GM06990 (cell line): Measurements from ENCODE around the gene GPC6.

Source experiments
- DNase-seq: peaks from one replicate; pipeline ENCODE4 v3.0.0-alpha.2; 2011; ENCODE audit not compliant: insufficient read length; ENCODE audit errors: extremely low read depth
- H3K27me3 ChIP-seq: replicated peaks from 2 replicates; pipeline ENCODE4 v1.6.0; 2011; ENCODE audit warnings: low read length; ENCODE audit not compliant: control insufficient read depth, insufficient read depth
- H3K36me3 ChIP-seq: 2 replicates; pipeline ENCODE4 v1.5.1; 2011; ENCODE audit warnings: low read length; ENCODE audit not compliant: control insufficient read depth, insufficient read depth
- H3K4me3 ChIP-seq: replicated peaks from 2 replicates; pipeline ENCODE4 v1.5.1; 2011; ENCODE audit warnings: low read depth, mild to moderate bottlenecking, control low read depth, low read length
- TF ChIP-seq, protein P1 (sequence below): IDR thresholded peaks from 2 replicates; pipeline ENCODE4 v1.5.1; 2011; ENCODE audit warnings: low read length, control low read depth, mild to moderate bottlenecking, inconsistent platforms; ENCODE audit not compliant: insufficient read depth, poor library complexity, severe bottlenecking

Gene GPC6

DNA sequence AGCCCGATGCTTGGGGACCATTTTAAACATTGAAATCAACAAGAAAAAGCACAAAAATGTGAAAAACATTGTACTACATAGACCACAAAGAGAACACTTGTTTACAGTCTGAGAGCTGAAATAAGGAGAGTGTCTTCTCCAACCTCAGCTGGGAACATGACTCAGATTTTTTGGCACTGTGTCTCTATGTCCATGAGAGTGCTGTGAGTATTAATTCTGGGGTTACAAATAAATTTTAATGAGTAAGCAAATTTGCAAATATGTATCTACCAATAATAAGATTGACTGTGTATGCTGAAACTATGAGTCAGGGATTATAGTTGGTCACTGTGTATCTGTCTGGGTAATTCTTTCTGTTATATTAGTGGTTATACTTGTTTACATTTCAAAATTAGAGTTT lies 1078.9 kb downstream of the GPC6 start:
- DNase-seq = no peak

GRCh38 chr13:94305934-94306333 lies 1079.3 kb downstream of the GPC6 start:
- TF ChIP-seq, protein P1, sequence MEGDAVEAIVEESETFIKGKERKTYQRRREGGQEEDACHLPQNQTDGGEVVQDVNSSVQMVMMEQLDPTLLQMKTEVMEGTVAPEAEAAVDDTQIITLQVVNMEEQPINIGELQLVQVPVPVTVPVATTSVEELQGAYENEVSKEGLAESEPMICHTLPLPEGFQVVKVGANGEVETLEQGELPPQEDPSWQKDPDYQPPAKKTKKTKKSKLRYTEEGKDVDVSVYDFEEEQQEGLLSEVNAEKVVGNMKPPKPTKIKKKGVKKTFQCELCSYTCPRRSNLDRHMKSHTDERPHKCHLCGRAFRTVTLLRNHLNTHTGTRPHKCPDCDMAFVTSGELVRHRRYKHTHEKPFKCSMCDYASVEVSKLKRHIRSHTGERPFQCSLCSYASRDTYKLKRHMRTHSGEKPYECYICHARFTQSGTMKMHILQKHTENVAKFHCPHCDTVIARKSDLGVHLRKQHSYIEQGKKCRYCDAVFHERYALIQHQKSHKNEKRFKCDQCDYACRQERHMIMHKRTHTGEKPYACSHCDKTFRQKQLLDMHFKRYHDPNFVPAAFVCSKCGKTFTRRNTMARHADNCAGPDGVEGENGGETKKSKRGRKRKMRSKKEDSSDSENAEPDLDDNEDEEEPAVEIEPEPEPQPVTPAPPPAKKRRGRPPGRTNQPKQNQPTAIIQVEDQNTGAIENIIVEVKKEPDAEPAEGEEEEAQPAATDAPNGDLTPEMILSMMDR = no peak
- Histone ChIP-seq H3K36me3 (no peaks in the 10 kb centered on the region), H3K4me3 (no peak overlapping the region), H3K27me3 (no peaks in the 10 kb centered on the region)
- DNase-seq = no peak

More for the DNA sequence above, 1078.9 kb downstream of the GPC6 start:
- TF ChIP-seq, protein P1 = no peak
- no peaks in the 10 kb centered on the region for H3K36me3 ChIP-seq
- no peaks in the 10 kb centered on the region for H3K27me3 ChIP-seq
- H3K4me3 ChIP-seq = no peak overlapping the region

DNA sequence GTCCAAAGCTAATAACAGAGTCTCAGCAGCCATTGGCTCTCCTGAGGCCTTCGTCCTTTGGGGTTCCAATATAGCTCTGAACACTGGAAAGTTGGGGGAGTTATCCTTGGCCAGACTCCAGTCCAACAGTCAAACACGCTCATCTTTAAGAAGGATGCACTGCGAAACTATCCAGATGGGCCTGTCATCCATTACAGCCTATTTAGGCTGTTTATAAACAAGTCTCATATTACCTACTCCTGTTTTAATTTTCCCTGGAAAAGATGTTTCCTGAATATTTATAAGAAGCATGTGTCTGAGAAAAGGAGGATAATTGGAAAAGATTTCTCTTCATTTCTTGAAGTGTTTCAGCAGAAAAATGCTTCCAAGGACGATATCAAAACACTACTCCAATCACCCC lies 1082.2 kb downstream of the GPC6 start:
- Histone ChIP-seq H3K27me3 (no peaks in the 10 kb centered on the region), H3K36me3 (no peaks in the 10 kb centered on the region), H3K4me3 (no peak overlapping the region)
- TF ChIP-seq, protein P1 = no peak
- DNase-seq = no peak

DNA sequence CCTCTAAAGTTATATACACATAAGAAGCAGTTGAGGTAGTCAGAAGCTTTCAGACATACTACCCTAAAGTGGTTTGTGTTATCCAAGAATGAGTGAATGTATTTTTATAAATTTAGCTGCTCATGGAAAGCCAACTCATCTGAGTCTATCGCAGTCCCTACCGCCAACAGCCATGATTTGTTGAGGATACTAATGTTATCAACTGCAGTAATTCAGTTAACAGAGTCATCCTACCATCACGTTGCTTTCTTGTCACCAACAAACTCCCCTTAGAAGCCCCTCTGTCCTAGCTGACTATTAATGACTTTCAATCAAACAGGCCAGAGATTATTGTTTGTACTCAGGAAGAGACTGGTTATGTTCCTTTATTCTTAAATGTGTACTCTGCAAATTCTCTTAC lies 1083.0 kb downstream of the GPC6 start:
- Histone ChIP-seq H3K4me3 (no peak overlapping the region), H3K27me3 (no peaks in the 10 kb centered on the region), H3K36me3 (no peaks in the 10 kb centered on the region)
- no peak for DNase-seq
- TF ChIP-seq, protein P1 = no peak

DNA sequence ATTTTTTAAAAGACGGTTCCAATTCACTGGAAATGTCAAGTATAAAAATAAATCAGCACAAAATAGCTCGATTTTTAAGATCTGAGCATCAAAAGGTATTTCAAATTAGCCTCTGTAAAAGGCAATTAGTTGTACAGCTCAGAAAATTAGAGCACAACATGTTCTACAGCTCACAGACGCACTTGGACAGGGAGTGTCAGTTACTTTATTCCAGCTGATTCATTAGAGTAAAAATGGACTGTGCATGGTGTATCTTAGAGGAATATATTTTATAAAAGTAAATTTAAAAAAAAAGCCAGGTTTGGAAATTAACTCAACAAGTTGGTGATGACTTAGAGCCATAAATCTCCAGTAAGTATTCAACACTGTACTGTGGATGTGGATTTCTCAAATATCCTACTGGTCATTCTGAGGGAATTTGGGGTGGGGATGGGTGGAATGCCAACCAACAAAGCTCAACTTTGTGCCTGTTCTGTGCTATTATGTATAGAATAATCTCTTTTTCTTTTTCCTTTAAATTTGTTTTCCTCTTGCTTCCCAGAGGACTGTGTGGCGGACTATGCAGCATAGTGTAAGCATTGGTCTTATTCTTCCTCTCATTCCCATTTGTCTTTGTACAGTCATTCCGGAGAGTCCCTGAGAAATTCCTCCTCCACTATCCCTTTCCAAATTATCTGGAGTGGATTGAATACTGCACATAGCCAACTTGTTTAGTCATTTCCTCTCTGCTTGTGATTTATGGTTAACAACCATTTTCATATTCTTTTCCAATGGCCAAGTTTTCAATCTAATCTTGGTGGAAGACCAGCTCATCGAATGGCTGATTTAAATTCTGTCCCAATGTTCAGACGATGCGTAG lies 1083.6 kb downstream of the GPC6 start:
- DNase-seq = no peak
- TF ChIP-seq, protein P1 = no peak
- H3K4me3 ChIP-seq = no peak overlapping the region
- H3K36me3 ChIP-seq = no peaks in the 10 kb centered on the region
- no peaks in the 10 kb centered on the region for H3K27me3 ChIP-seq
